ENCODE data around the gene KRTAP20-2. TPM values are rescaled to one million over a fixed set of nuclear protein-coding genes. Genes with fewer than 3 reads are reported as not detected.

KRTAP20-2 gene
- total and polyA plus RNA-seq, 8 donors: not detected

GRCh38 chr21:30600787-30601186 is 34.2 kb upstream of the KRTAP20-2 start, which contains the start of gene KRTAP22-1:
Gene KRTAP22-1, plus strand, starts transcription at chr21:30601087.
- no peak for TF ChIP-seq POLR2A (IDR thresholded peaks at IDR 0.05)
- TF ChIP-seq EP300 (IDR thresholded peaks at IDR 0.05): no peak
- TF ChIP-seq POLR2AphosphoS5 (IDR thresholded peaks at IDR 0.05): no peak
- TF ChIP-seq, protein P1, sequence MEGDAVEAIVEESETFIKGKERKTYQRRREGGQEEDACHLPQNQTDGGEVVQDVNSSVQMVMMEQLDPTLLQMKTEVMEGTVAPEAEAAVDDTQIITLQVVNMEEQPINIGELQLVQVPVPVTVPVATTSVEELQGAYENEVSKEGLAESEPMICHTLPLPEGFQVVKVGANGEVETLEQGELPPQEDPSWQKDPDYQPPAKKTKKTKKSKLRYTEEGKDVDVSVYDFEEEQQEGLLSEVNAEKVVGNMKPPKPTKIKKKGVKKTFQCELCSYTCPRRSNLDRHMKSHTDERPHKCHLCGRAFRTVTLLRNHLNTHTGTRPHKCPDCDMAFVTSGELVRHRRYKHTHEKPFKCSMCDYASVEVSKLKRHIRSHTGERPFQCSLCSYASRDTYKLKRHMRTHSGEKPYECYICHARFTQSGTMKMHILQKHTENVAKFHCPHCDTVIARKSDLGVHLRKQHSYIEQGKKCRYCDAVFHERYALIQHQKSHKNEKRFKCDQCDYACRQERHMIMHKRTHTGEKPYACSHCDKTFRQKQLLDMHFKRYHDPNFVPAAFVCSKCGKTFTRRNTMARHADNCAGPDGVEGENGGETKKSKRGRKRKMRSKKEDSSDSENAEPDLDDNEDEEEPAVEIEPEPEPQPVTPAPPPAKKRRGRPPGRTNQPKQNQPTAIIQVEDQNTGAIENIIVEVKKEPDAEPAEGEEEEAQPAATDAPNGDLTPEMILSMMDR (IDR thresholded peaks at IDR 0.05): no peak
- Histone ChIP-seq H3K9me3 (peaks cover 0 to 24% (median 0%) of the 10 kb centered on the region in 4 donors), H3K4me3 (no peak within 1 kb of the TSS), H3K27ac (no peak within 1 kb of the TSS), H3K36me3 (no peaks in the 10 kb centered on the region), H3K4me1 (no peaks in the 10 kb centered on the region), H3K27me3 (no peaks in the 10 kb centered on the region)
- intact Hi-C loops (cut with DNase I; ENCODE audit: low total_unique reads): no loop called here
- 32 to 89% (median 44%) methylated on average over 1 of the region's 1 CpG for WGBS, 5 donors
- DNase-seq: no peak

DNA sequence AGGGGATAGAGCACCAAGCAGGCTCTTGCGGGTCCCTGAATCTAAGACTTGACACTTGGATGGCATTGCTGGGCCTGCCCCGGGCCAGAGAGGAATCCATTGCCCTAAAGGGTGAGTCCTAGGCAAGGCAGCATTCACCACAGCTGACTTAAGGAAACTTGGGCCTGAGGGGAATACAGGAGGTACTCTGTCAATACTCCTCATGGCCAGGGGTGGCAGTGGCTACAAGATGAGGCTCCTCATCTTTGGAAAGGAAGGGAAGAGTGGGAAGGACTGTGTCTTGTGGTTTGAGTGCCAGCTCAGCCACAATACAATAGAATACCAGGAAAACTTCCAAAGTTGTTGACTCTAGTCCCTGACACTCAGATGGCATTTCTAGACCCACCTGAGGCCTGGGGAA is 29.0 kb upstream of the KRTAP20-2 start:
- TF ChIP-seq, protein P1 (IDR thresholded peaks at IDR 0.05): no peak
- TF ChIP-seq POLR2AphosphoS5 (IDR thresholded peaks at IDR 0.05): no peak
- no peak for TF ChIP-seq EP300 (IDR thresholded peaks at IDR 0.05)
- no peak for TF ChIP-seq POLR2A (IDR thresholded peaks at IDR 0.05)
- 68 to 96% (median 88%) methylated on average over 2 of the region's 2 CpGs for WGBS, 5 donors

DNA sequence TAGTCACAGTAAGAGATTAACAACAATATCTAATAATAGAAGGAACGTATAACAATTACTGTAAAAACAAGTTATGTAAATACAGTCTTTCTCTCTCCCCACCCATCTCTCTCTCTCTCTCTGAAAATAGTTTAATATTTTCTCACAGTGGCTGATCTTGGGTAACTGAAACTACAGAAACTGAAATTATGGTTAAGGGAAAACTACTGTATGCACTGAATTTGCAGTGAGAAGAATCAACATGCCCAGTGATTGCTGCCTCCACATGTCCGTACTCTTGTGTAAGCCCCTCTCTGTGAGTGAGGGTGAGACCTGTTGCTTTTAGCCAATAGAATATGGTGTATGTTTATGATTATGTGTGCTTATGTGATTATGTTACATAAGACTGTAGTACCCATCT is 22.9 kb upstream of the KRTAP20-2 start:
- H3K36me3 ChIP-seq: no peaks in the 10 kb centered on the region
- WGBS, 5 donors: 63 to 81% (median 75%) methylated on average over 2 of the region's 2 CpGs
- no peaks in the 10 kb centered on the region for H3K27me3 ChIP-seq
- H3K27ac ChIP-seq: no peak overlapping the region
- no peak overlapping the region for H3K4me3 ChIP-seq
- H3K9me3 ChIP-seq: peaks cover 0 to 22% (median 0%) of the 10 kb centered on the region in 4 donors
- H3K4me1 ChIP-seq: no peaks in the 10 kb centered on the region
- no peak for DNase-seq
- no peak for TF ChIP-seq POLR2AphosphoS5 (IDR thresholded peaks at IDR 0.05)
- TF ChIP-seq, protein P1 (IDR thresholded peaks at IDR 0.05): no peak
- TF ChIP-seq EP300 (IDR thresholded peaks at IDR 0.05): no peak
- no peak for TF ChIP-seq POLR2A (IDR thresholded peaks at IDR 0.05)
- intact Hi-C loops (cut with DNase I; ENCODE audit: low total_unique reads): no loop called here

More for the DNA sequence above, 29.0 kb upstream of the KRTAP20-2 start:
- H3K27ac ChIP-seq: no peak overlapping the region
- H3K4me3 ChIP-seq: no peak overlapping the region
- H3K9me3 ChIP-seq: peaks cover 0 to 19% (median 0%) of the 10 kb centered on the region in 4 donors
- H3K36me3 ChIP-seq: no peaks in the 10 kb centered on the region
- DNase-seq: no peak
- intact Hi-C loops (cut with DNase I; ENCODE audit: low total_unique reads): no loop called here
- H3K27me3 ChIP-seq: no peaks in the 10 kb centered on the region
- H3K4me1 ChIP-seq: no peaks in the 10 kb centered on the region

GRCh38 chr21:30613836-30614235 is 21.2 kb upstream of the KRTAP20-2 start, which contains the start of gene KRTAP6-1:
Gene KRTAP6-1, minus strand, starts transcription at chr21:30613930. Its CDS starts 26 bp downstream, at chr21:30613904.
- intact Hi-C loops (cut with DNase I; ENCODE audit: low total_unique reads): no loop called here
- H3K27ac ChIP-seq: no peak within 1 kb of the TSS
- no peak for DNase-seq
- peaks cover 0 to 18% (median 0%) of the 10 kb centered on the region in 4 donors for H3K9me3 ChIP-seq
- no peaks in the 10 kb centered on the region for H3K27me3 ChIP-seq
- TF ChIP-seq, protein P1 (IDR thresholded peaks at IDR 0.05): no peak
- TF ChIP-seq EP300 (IDR thresholded peaks at IDR 0.05) (no peak), POLR2AphosphoS5 (IDR thresholded peaks at IDR 0.05) (no peak), POLR2A (IDR thresholded peaks at IDR 0.05) (no peak)
- no peak within 1 kb of the TSS for H3K4me3 ChIP-seq
- 58 to 79% (median 65%) methylated on average over 2 of the region's 2 CpGs for WGBS, 5 donors
- H3K36me3 ChIP-seq: no peaks in the 10 kb centered on the region
- H3K4me1 ChIP-seq: no peaks in the 10 kb centered on the region
